ENCODE data around the gene EFEMP2.

EFEMP2 gene

GRCh38 chr11:65872586-65873317 lies at the start of gene EFEMP2:
Gene EFEMP2 (minus strand): TSS chr11:65872800. CDS start chr11:65872354, 446 bp downstream.
- ChIA-PET CTCF (interaction anchor here (0.6 to 2.5 kb wide), 3 partner anchors 13 to 504 kb away, joined by 3 to 11 read pairs (median 5); partner anchors contain the start of genes FIBP and MUS81), POLR2A (interaction anchor here (3.8 to 17.2 kb wide), 3 partner anchors 12 to 16 kb away, joined by 20 to 289 read pairs (median 97); partner anchors contain the start of genes CCDC85B, CFL1, FIBP and MUS81)
- TF ChIP-seq FOXA1 (IDR thresholded peaks at IDR 0.05), result no peak
- no peak for DNase-seq (ENCODE audit: extremely low spot score)

GRCh38 chr11:65921876-65922275 lies 49.3 kb upstream of the EFEMP2 start:
- ChIA-PET POLR2A (no interaction called here), CTCF (interaction anchor here (0.7 kb wide), 1 partner anchor 34 kb away, joined by 3 read pairs; the partner anchor contains the start of gene FIBP)
- TF ChIP-seq NFRKB (IDR thresholded peaks at IDR 0.05) (no peak), ARNT (IDR thresholded peaks at IDR 0.05) (no peak), LEF1 (IDR thresholded peaks at IDR 0.05; ENCODE audit: borderline replicate concordance) (no peak)
- DNase-seq (ENCODE audit: extremely low spot score), result no peak

GRCh38 chr11:65921033-65921555 lies 48.5 kb upstream of the EFEMP2 start:
- TF ChIP-seq BHLHE40 (IDR thresholded peaks at IDR 0.05; ENCODE audit: borderline replicate concordance), result no peak
- no peak for TF ChIP-seq FOXK2 (IDR thresholded peaks at IDR 0.05)
- TF ChIP-seq CTBP1 (IDR thresholded peaks at IDR 0.05; ENCODE audit: borderline replicate concordance), result no peak
- TF ChIP-seq HDGF (IDR thresholded peaks at IDR 0.05; ENCODE audit: borderline replicate concordance), result no peak
- no peak for TF ChIP-seq NFRKB (IDR thresholded peaks at IDR 0.05)
- no peak for TF ChIP-seq TARDBP (IDR thresholded peaks at IDR 0.05)
- TF ChIP-seq ELF4 (IDR thresholded peaks at IDR 0.05), result no peak
- no peak for TF ChIP-seq SUZ12 (IDR thresholded peaks at IDR 0.05)

GRCh38 chr11:65920372-65920802 lies 47.8 kb upstream of the EFEMP2 start:
- no peak for TF ChIP-seq FOXA1 (IDR thresholded peaks at IDR 0.05)
- TF ChIP-seq NFRKB (IDR thresholded peaks at IDR 0.05), result no peak
- TF ChIP-seq BHLHE40 (IDR thresholded peaks at IDR 0.05; ENCODE audit: borderline replicate concordance), result no peak
- TF ChIP-seq L3MBTL2 (conservative IDR thresholded peaks at IDR 0.05), result no peak
- TF ChIP-seq PKNOX1 (IDR thresholded peaks at IDR 0.05), result no peak
- no peak for TF ChIP-seq LEF1 (IDR thresholded peaks at IDR 0.05; ENCODE audit: borderline replicate concordance)
- no peak for TF ChIP-seq HDGF (IDR thresholded peaks at IDR 0.05; ENCODE audit: borderline replicate concordance)
- no peak for TF ChIP-seq ZNF384 (IDR thresholded peaks at IDR 0.05)
- no peak for TF ChIP-seq SUZ12 (IDR thresholded peaks at IDR 0.05)
- TF ChIP-seq FOXM1 (IDR thresholded peaks at IDR 0.05; ENCODE audit: borderline replicate concordance), result no peak
- TF ChIP-seq CTBP1 (IDR thresholded peaks at IDR 0.05; ENCODE audit: borderline replicate concordance), result no peak
- TF ChIP-seq SP1 (IDR thresholded peaks at IDR 0.05), result no peak
- TF ChIP-seq FOXK2 (IDR thresholded peaks at IDR 0.05), result no peak
- TF ChIP-seq ARNT (IDR thresholded peaks at IDR 0.05), result no peak
- ChIA-PET POLR2A (no interaction called here), CTCF (no interaction called here)
- DNase-seq (ENCODE audit: extremely low spot score), result no peak

More at GRCh38 chr11:65921033-65921555, 48.5 kb upstream of the EFEMP2 start:
- CTCF ChIA-PET, result no interaction called here
- DNase-seq (ENCODE audit: extremely low spot score), result no peak
- POLR2A ChIA-PET, result no interaction called here

- POLR2A ChIA-PET, result no interaction called here
- CTCF ChIA-PET, result no interaction called here
- peak; percentile 28 for DNase-seq (ENCODE audit: extremely low spot score)
- TF ChIP-seq BHLHE40 (IDR thresholded peaks at IDR 0.05; ENCODE audit: borderline replicate concordance), result no peak
- TF ChIP-seq L3MBTL2 (conservative IDR thresholded peaks at IDR 0.05), result peak; percentile 42
- TF ChIP-seq FOXA1 (IDR thresholded peaks at IDR 0.05), result no peak
These were observed 47.2 kb upstream of the EFEMP2 start for GRCh38 chr11:65919573-65920371.

GRCh38 chr11:65919141-65919572 lies 46.6 kb upstream of the EFEMP2 start, which contains the start of gene DRAP1:
Gene DRAP1 (plus strand): TSS chr11:65919426. CDS start chr11:65919502, 76 bp downstream.
- peak; percentile 86; the same call in 1 of the 2 replicates for TF ChIP-seq LEF1 (IDR thresholded peaks at IDR 0.05; ENCODE audit: borderline replicate concordance)
- TF ChIP-seq HDGF (IDR thresholded peaks at IDR 0.05; ENCODE audit: borderline replicate concordance), result no peak
- TF ChIP-seq TARDBP (IDR thresholded peaks at IDR 0.05), result no peak
- no peak for TF ChIP-seq SP1 (IDR thresholded peaks at IDR 0.05)
- TF ChIP-seq ZNF384 (IDR thresholded peaks at IDR 0.05), result no peak
- peak; percentile 100 for TF ChIP-seq FOXM1 (IDR thresholded peaks at IDR 0.05; ENCODE audit: borderline replicate concordance)
- TF ChIP-seq PKNOX1 (IDR thresholded peaks at IDR 0.05), result no peak
- TF ChIP-seq ARNT (IDR thresholded peaks at IDR 0.05), result peak; percentile 89
- no peak for TF ChIP-seq SUZ12 (IDR thresholded peaks at IDR 0.05)
- no peak for TF ChIP-seq CTBP1 (IDR thresholded peaks at IDR 0.05; ENCODE audit: borderline replicate concordance)
- ChIA-PET POLR2A (no interaction called here), CTCF (no interaction called here)
- peak; percentile 99 for DNase-seq (ENCODE audit: extremely low spot score)

All from HEK293T (cell line).